HG02852 (cell line): ENCODE data around the gene MARVELD1.

Experiments used
- ATAC-seq: cut with Tn5 transposase; IDR thresholded peaks from one replicate; pipeline ENCODE4 v1.9.1; 2021; ENCODE audit warnings: mild to moderate bottlenecking, moderate library complexity; ENCODE audit not compliant: unreplicated experiment

MARVELD1 gene

GRCh38 chr10:97719602-97720001 is 6.1 kb downstream of the MARVELD1 start:
- no peak for ATAC-seq

- no peak for ATAC-seq
These were observed 8.6 kb downstream of the MARVELD1 start for GRCh38 chr10:97721871-97722780.

GRCh38 chr10:97723001-97723400 is 9.5 kb downstream of the MARVELD1 start:
- no peak for ATAC-seq

GRCh38 chr10:97724341-97724941 is 10.9 kb downstream of the MARVELD1 start:
- no peak for ATAC-seq

GRCh38 chr10:97726636-97727178 is 13.2 kb downstream of the MARVELD1 start:
- ATAC-seq = no peak

- ATAC-seq = no peak
These were observed 15.5 kb downstream of the MARVELD1 start for GRCh38 chr10:97729014-97729413.

- no peak for ATAC-seq
These were observed 18.0 kb downstream of the MARVELD1 start for GRCh38 chr10:97731346-97732051.

GRCh38 chr10:97732052-97732359 is 18.5 kb downstream of the MARVELD1 start:
- ATAC-seq = no peak

- ATAC-seq = no peak
These were observed 19.7 kb downstream of the MARVELD1 start for GRCh38 chr10:97733256-97733655.

GRCh38 chr10:97734021-97734420 is 20.5 kb downstream of the MARVELD1 start:
- no peak for ATAC-seq

GRCh38 chr10:97736403-97736901 is 22.9 kb downstream of the MARVELD1 start:
- peak; percentile 22 for ATAC-seq

- ATAC-seq = peak; percentile 82
These were observed 23.6 kb downstream of the MARVELD1 start, which contains the start of gene ZFYVE27 for GRCh38 chr10:97736902-97737769. TSS of gene ZFYVE27 (plus strand) at chr10:97737128. CDS start at chr10:97738478, 1,350 bp downstream.

GRCh38 chr10:97737770-97738265 is 24.3 kb downstream of the MARVELD1 start:
- peak; percentile 18 for ATAC-seq

GRCh38 chr10:97738616-97739015 is 25.1 kb downstream of the MARVELD1 start:
- ATAC-seq = no peak

GRCh38 chr10:97740613-97741012 is 27.1 kb downstream of the MARVELD1 start:
- no peak for ATAC-seq

GRCh38 chr10:97743169-97743943 is 29.8 kb downstream of the MARVELD1 start:
- no peak for ATAC-seq

GRCh38 chr10:97744405-97745035 is 31.0 kb downstream of the MARVELD1 start:
- ATAC-seq = no peak

- no peak for ATAC-seq
These were observed 34.0 kb downstream of the MARVELD1 start for GRCh38 chr10:97747573-97747972.

GRCh38 chr10:97748116-97748515 is 34.6 kb downstream of the MARVELD1 start:
- ATAC-seq = no peak
